K562 (cell line): Measurements from ENCODE around the gene HEMGN. TPM values are rescaled to one million over a fixed set of nuclear protein-coding genes. Genes with fewer than 3 reads are reported as not detected.

ENCODE experiments used
- polyA plus RNA-seq, 8 experiments: library from polyadenylated mRNA; depleted of rRNA in 4 of 8; stranded (reverse) in 5 of 8; unstranded in 3 of 8; fragments of >200 nt; fragmentation: Nextera tagmentation in 2 of 8; fragmentation: Illumina TruSeq in 1 of 8; extraction: Ambion mirVana in 2 of 8; extraction: Trizol in 1 of 8; gene quantifications; 2 replicates each; pipeline versions ENCODE4 v1.2.1 to v1.2.3, GENCODE V29; 2011 to 2014; ENCODE audit warnings: inconsistent platforms in 1 of 8, missing spikeins in 1 of 8
- small RNA-seq: library from RNA; depleted of rRNA; stranded (forward); fragments of <200 nt; gene quantifications from one replicate; pipeline ENCODE3, GENCODE V24; 2014
- total RNA-seq, 7 experiments: library from RNA; depleted of rRNA in 6 of 7; stranded (reverse); fragments of >200 nt in 6 of 7; fragmentation: Illumina TruSeq in 2 of 7; extraction: Trizol in 2 of 7; gene quantifications; 2 replicates each; pipeline versions ENCODE4 v1.2.1 to v1.2.3, GENCODE V29; 2011 to 2021; ENCODE audit warnings: low replicate concordance in 1 of 7

Gene HEMGN
- total and polyA plus RNA-seq, 9 of the 15 experiments (the other 6 are each of a cell fraction or from before 2014, with no cell fraction given), result 56.3 to 258 (median 137) TPM

Small RNA genes lying within 50 kb of the gene (small RNA-seq; reads per million reads assigned to genes)
- not detected for gene RF00019

Other genes starting within 250 kb of the HEMGN start
- gene XPA, start 240.8 kb downstream of the HEMGN start, total RNA-seq (2014; rRNA removed), result 16.8 and 17.7 TPM in 2 replicates
- 16.7 and 18.2 TPM in 2 replicates for gene XPA, start 240.8 kb downstream of the HEMGN start, total RNA-seq (2014; rRNA removed; fragmentation: Illumina TruSeq; extraction: Trizol)
- gene XPA, start 240.8 kb downstream of the HEMGN start, total RNA-seq (2015; rRNA removed; fragmentation: Illumina TruSeq; extraction: Trizol), result 17.2 and 18.0 TPM in 2 replicates
- gene XPA, start 240.8 kb downstream of the HEMGN start, total RNA-seq (2021), result 11.4 and 13.6 TPM in 2 replicates
- 5.1 and 5.9 TPM in 2 replicates for gene XPA, start 240.8 kb downstream of the HEMGN start, polyA plus RNA-seq (2011; rRNA removed)
- 12.3 and 14.1 TPM in 2 replicates for gene XPA, start 240.8 kb downstream of the HEMGN start, polyA plus RNA-seq (2014; fragmentation: Illumina TruSeq; extraction: Trizol)
- 1 to 10 TPM; 5.1 to 5.5 TPM for gene XPA, start 240.8 kb downstream of the HEMGN start, polyA plus RNA-seq (2014; fragmentation: Nextera tagmentation; extraction: Ambion mirVana)
- gene XPA, start 240.8 kb downstream of the HEMGN start, polyA plus RNA-seq (2014; rRNA removed), result 15.2 and 18.2 TPM in 2 replicates
- not detected in 2 replicates for gene FOXE1, start 84.9 kb downstream of the HEMGN start, total RNA-seq (2014; rRNA removed)
- gene FOXE1, start 84.9 kb downstream of the HEMGN start, total RNA-seq (2014; rRNA removed; fragmentation: Illumina TruSeq; extraction: Trizol), result not detected in 2 replicates
- gene FOXE1, start 84.9 kb downstream of the HEMGN start, total RNA-seq (2015; rRNA removed; fragmentation: Illumina TruSeq; extraction: Trizol), result not detected in 2 replicates
- gene FOXE1, start 84.9 kb downstream of the HEMGN start, total RNA-seq (2021), result not detected in 2 replicates
- gene FOXE1, start 84.9 kb downstream of the HEMGN start, polyA plus RNA-seq (2011; rRNA removed), result not detected in 2 replicates
- not detected in 2 replicates for gene FOXE1, start 84.9 kb downstream of the HEMGN start, polyA plus RNA-seq (2014; fragmentation: Illumina TruSeq; extraction: Trizol)
- gene FOXE1, start 84.9 kb downstream of the HEMGN start, polyA plus RNA-seq (2014; fragmentation: Nextera tagmentation; extraction: Ambion mirVana), result not detected
- gene FOXE1, start 84.9 kb downstream of the HEMGN start, polyA plus RNA-seq (2014; rRNA removed), result not detected in 2 replicates
- gene TRMO, start 15.7 kb downstream of the HEMGN start, total RNA-seq (2014; rRNA removed), result 16.2 and 16.7 TPM in 2 replicates
- 16.2 and 18.4 TPM in 2 replicates for gene TRMO, start 15.7 kb downstream of the HEMGN start, total RNA-seq (2014; rRNA removed; fragmentation: Illumina TruSeq; extraction: Trizol)
- gene TRMO, start 15.7 kb downstream of the HEMGN start, total RNA-seq (2015; rRNA removed; fragmentation: Illumina TruSeq; extraction: Trizol), result 22.4 and 22.9 TPM in 2 replicates
- gene TRMO, start 15.7 kb downstream of the HEMGN start, total RNA-seq (2021), result 12.2 and 12.5 TPM in 2 replicates
- 14.2 and 16.3 TPM in 2 replicates for gene TRMO, start 15.7 kb downstream of the HEMGN start, polyA plus RNA-seq (2011; rRNA removed)
- 17.2 and 20.0 TPM in 2 replicates for gene TRMO, start 15.7 kb downstream of the HEMGN start, polyA plus RNA-seq (2014; fragmentation: Illumina TruSeq; extraction: Trizol)
- gene TRMO, start 15.7 kb downstream of the HEMGN start, polyA plus RNA-seq (2014; fragmentation: Nextera tagmentation; extraction: Ambion mirVana), result 10 to 100 TPM in 1 of 2 experiments, 1 to 10 TPM in 1; 5.6 to 12.8 TPM
- 17.2 and 18.4 TPM in 2 replicates for gene TRMO, start 15.7 kb downstream of the HEMGN start, polyA plus RNA-seq (2014; rRNA removed)
- 90.3 and 90.7 TPM in 2 replicates for gene ANP32B, start 45.2 kb upstream of the HEMGN start, total RNA-seq (2014; rRNA removed)
- 80.3 and 96.1 TPM in 2 replicates for gene ANP32B, start 45.2 kb upstream of the HEMGN start, total RNA-seq (2014; rRNA removed; fragmentation: Illumina TruSeq; extraction: Trizol)
- 68.9 and 78.4 TPM in 2 replicates for gene ANP32B, start 45.2 kb upstream of the HEMGN start, total RNA-seq (2015; rRNA removed; fragmentation: Illumina TruSeq; extraction: Trizol)
- 384 and 454 TPM in 2 replicates for gene ANP32B, start 45.2 kb upstream of the HEMGN start, total RNA-seq (2021)
- gene ANP32B, start 45.2 kb upstream of the HEMGN start, polyA plus RNA-seq (2011; rRNA removed), result 135 and 147 TPM in 2 replicates
- 711 and 815 TPM in 2 replicates for gene ANP32B, start 45.2 kb upstream of the HEMGN start, polyA plus RNA-seq (2014; fragmentation: Illumina TruSeq; extraction: Trizol)
- gene ANP32B, start 45.2 kb upstream of the HEMGN start, polyA plus RNA-seq (2014; fragmentation: Nextera tagmentation; extraction: Ambion mirVana), result 100 to 1,000 TPM in 1 of 2 experiments, 10 to 100 TPM in 1; 87.2 to 141 TPM
- 331 and 380 TPM in 2 replicates for gene ANP32B, start 45.2 kb upstream of the HEMGN start, polyA plus RNA-seq (2014; rRNA removed)
- 181 and 197 TPM in 2 replicates for gene NANS, start 118.6 kb upstream of the HEMGN start, total RNA-seq (2014; rRNA removed)
- 124 and 133 TPM in 2 replicates for gene NANS, start 118.6 kb upstream of the HEMGN start, total RNA-seq (2014; rRNA removed; fragmentation: Illumina TruSeq; extraction: Trizol)
- gene NANS, start 118.6 kb upstream of the HEMGN start, total RNA-seq (2015; rRNA removed; fragmentation: Illumina TruSeq; extraction: Trizol), result 151 and 156 TPM in 2 replicates
- gene NANS, start 118.6 kb upstream of the HEMGN start, total RNA-seq (2021), result 127 and 133 TPM in 2 replicates
- gene NANS, start 118.6 kb upstream of the HEMGN start, polyA plus RNA-seq (2011; rRNA removed), result 124 and 143 TPM in 2 replicates
- gene NANS, start 118.6 kb upstream of the HEMGN start, polyA plus RNA-seq (2014; fragmentation: Illumina TruSeq; extraction: Trizol), result 137 TPM in 2 replicates
- gene NANS, start 118.6 kb upstream of the HEMGN start, polyA plus RNA-seq (2014; fragmentation: Nextera tagmentation; extraction: Ambion mirVana), result 10 to 100 TPM; 37.1 to 64.3 TPM
- gene NANS, start 118.6 kb upstream of the HEMGN start, polyA plus RNA-seq (2014; rRNA removed), result 127 and 141 TPM in 2 replicates
- 17.9 and 24.7 TPM in 2 replicates for gene TRIM14, start 181.1 kb upstream of the HEMGN start, total RNA-seq (2014; rRNA removed)
- 17.0 and 17.5 TPM in 2 replicates for gene TRIM14, start 181.1 kb upstream of the HEMGN start, total RNA-seq (2014; rRNA removed; fragmentation: Illumina TruSeq; extraction: Trizol)
- gene TRIM14, start 181.1 kb upstream of the HEMGN start, total RNA-seq (2015; rRNA removed; fragmentation: Illumina TruSeq; extraction: Trizol), result 12.2 and 13.3 TPM in 2 replicates
- gene TRIM14, start 181.1 kb upstream of the HEMGN start, total RNA-seq (2021), result 41.0 and 48.5 TPM in 2 replicates
- gene TRIM14, start 181.1 kb upstream of the HEMGN start, polyA plus RNA-seq (2011; rRNA removed), result 19.1 and 24.8 TPM in 2 replicates
- gene TRIM14, start 181.1 kb upstream of the HEMGN start, polyA plus RNA-seq (2014; fragmentation: Illumina TruSeq; extraction: Trizol), result 34.1 and 40.0 TPM in 2 replicates
- 1 to 10 TPM; 7.6 to 8.3 TPM for gene TRIM14, start 181.1 kb upstream of the HEMGN start, polyA plus RNA-seq (2014; fragmentation: Nextera tagmentation; extraction: Ambion mirVana)
- gene TRIM14, start 181.1 kb upstream of the HEMGN start, polyA plus RNA-seq (2014; rRNA removed), result 30.1 and 32.7 TPM in 2 replicates